HepG2 (cell line): ENCODE results near the gene TTC31. TPM values are rescaled to one million over a fixed set of nuclear protein-coding genes. Genes with fewer than 3 reads are reported as not detected.

Source experiments
- ARID2 ChIP-seq: sonication (generic); formaldehyde crosslinking; IDR thresholded peaks from 2 replicates; pipeline ENCODE4 v1.8.1; 2022; ENCODE audit warnings: mild to moderate bottlenecking, missing genetic modification reagents, borderline replicate concordance
- ARNTL ChIP-seq: sonication (generic); formaldehyde crosslinking; IDR thresholded peaks from 2 replicates; pipeline ENCODE4 v1.4.0; 2020; ENCODE audit warnings: mild to moderate bottlenecking, missing genetic modification reagents
- CHD2 ChIP-seq: IDR thresholded peaks from 2 replicates; pipeline ENCODE4 v1.6.1; 2011; ENCODE audit warnings: low read depth, low read length, improper control_type of control experiment
- GFI1 ChIP-seq: sonication (generic); formaldehyde crosslinking; IDR thresholded peaks from 2 replicates; pipeline ENCODE4 v1.5.0; 2020; ENCODE audit warnings: missing genetic modification reagents, mild to moderate bottlenecking, borderline replicate concordance
- IRX3 ChIP-seq: sonication (generic); formaldehyde crosslinking; IDR thresholded peaks from 2 replicates; pipeline ENCODE4 v1.8.1; 2023; ENCODE audit warnings: mild to moderate bottlenecking, low read depth, missing genetic modification reagents, borderline replicate concordance
- KDM3A ChIP-seq: IDR thresholded peaks from 2 replicates; pipeline ENCODE4 v1.6.1; 2018; ENCODE audit warnings: low read depth, missing compliant biosample characterization
- NR2F1 ChIP-seq, 2 experiments: fragments of 450-650 bp in 1 of 2; formaldehyde crosslinking in 1 of 2; IDR thresholded peaks; 2 replicates each; pipeline versions ENCODE4 v1.5.0 to v1.6.1; 2016 to 2020; ENCODE audit warnings: mild to moderate bottlenecking in 1 of 2, missing compliant biosample characterization in 1 of 2, missing genetic modification reagents in 1 of 2, moderate library complexity in 1 of 2
- RARG ChIP-seq: sonication (generic); formaldehyde crosslinking; IDR thresholded peaks from 2 replicates; pipeline ENCODE4 v1.4.0; 2020; ENCODE audit warnings: low read depth, mild to moderate bottlenecking, missing genetic modification reagents
- SOX13 ChIP-seq, 3 experiments: fragments of 450-650 bp in 1 of 3; sonication (generic) in 1 of 3; formaldehyde crosslinking in 1 of 3; IDR thresholded peaks in 2 of 3; conservative IDR thresholded peaks in 1 of 3; 2 replicates each; pipeline versions ENCODE4 v1.5.0 to v1.6.1; 2016 to 2020; ENCODE audit warnings: antibody characterized with exemption in 1 of 3, mild to moderate bottlenecking in 1 of 3, missing compliant biosample characterization in 1 of 3, missing genetic modification reagents in 1 of 3, moderate library complexity in 1 of 3
- ZNF263 ChIP-seq: sonication (generic); formaldehyde crosslinking; IDR thresholded peaks from 2 replicates; pipeline ENCODE4 v1.4.0; 2020; ENCODE audit warnings: missing genetic modification reagents
- ZNF317 ChIP-seq: sonication (generic); formaldehyde crosslinking; IDR thresholded peaks from 2 replicates; pipeline ENCODE4 v1.5.0; 2020; ENCODE audit warnings: mild to moderate bottlenecking, missing genetic modification reagents
- ZNF607 ChIP-seq: sonication (generic); formaldehyde crosslinking; IDR thresholded peaks from 2 replicates; pipeline ENCODE4 v1.5.1; 2020; ENCODE audit warnings: missing genetic modification reagents, mild to moderate bottlenecking, borderline replicate concordance
- ZNF644 ChIP-seq: IDR thresholded peaks from 2 replicates; pipeline ENCODE4 v1.6.1; 2016; ENCODE audit warnings: low read depth
- ZNF709 ChIP-seq: sonication (generic); formaldehyde crosslinking; IDR thresholded peaks from 2 replicates; pipeline ENCODE4 v1.5.0; 2020; ENCODE audit warnings: mild to moderate bottlenecking, missing genetic modification reagents
- polyA plus RNA-seq, 8 experiments: library from polyadenylated mRNA; depleted of rRNA in 3 of 8; stranded (reverse) in 7 of 8; unstranded in 1 of 8; fragments of >200 nt; fragmentation: Illumina TruSeq in 4 of 8; extraction: Trizol in 4 of 8; gene quantifications; 2 replicates each; pipeline versions ENCODE4 v1.2.1 to v1.2.3, GENCODE V29; 2011 to 2016; ENCODE audit warnings: low read depth in 4 of 8, missing spikeins in 1 of 8, mixed read lengths in 1 of 8; ENCODE audit not compliant: insufficient read depth in 1 of 8
- total RNA-seq, 5 experiments: library from RNA; depleted of rRNA; stranded (reverse); fragments of >200 nt; fragmentation: Illumina TruSeq; extraction: Trizol; gene quantifications; 2 replicates each; pipeline ENCODE4 v1.2.3, GENCODE V29; 2016; ENCODE audit warnings: low read depth in 1 of 5
- TF ChIP-seq, protein P1 (sequence below): sonication (generic); formaldehyde crosslinking; IDR thresholded peaks from 2 replicates; pipeline ENCODE4 v1.5.0; 2020; ENCODE audit warnings: missing genetic modification reagents, mild to moderate bottlenecking, borderline replicate concordance
- TF ChIP-seq, protein P2 (sequence below): sonication (generic); formaldehyde crosslinking; IDR thresholded peaks from 2 replicates; pipeline ENCODE4 v1.5.0; 2020; ENCODE audit warnings: mild to moderate bottlenecking, missing genetic modification reagents, moderate library complexity
- TF ChIP-seq, protein P3 (sequence below): IDR thresholded peaks from 2 replicates; pipeline ENCODE4 v1.6.1; 2016; ENCODE audit warnings: low read depth
- TF ChIP-seq, protein P4 (sequence below): sonication (generic); formaldehyde crosslinking; IDR thresholded peaks from 2 replicates; pipeline ENCODE4 v1.4.0; 2020; ENCODE audit warnings: missing genetic modification reagents
- TF ChIP-seq, protein P5 (sequence below): sonication (generic); formaldehyde crosslinking; conservative IDR thresholded peaks from 2 replicates; pipeline ENCODE4 v1.4.0; 2020; ENCODE audit warnings: missing genetic modification reagents

Gene TTC31
- total and polyA plus RNA-seq, 2 of the 13 experiments (the other 11 are each of a cell fraction or from before 2014, with no cell fraction given), result 28.3 to 39.5 TPM

DNA sequence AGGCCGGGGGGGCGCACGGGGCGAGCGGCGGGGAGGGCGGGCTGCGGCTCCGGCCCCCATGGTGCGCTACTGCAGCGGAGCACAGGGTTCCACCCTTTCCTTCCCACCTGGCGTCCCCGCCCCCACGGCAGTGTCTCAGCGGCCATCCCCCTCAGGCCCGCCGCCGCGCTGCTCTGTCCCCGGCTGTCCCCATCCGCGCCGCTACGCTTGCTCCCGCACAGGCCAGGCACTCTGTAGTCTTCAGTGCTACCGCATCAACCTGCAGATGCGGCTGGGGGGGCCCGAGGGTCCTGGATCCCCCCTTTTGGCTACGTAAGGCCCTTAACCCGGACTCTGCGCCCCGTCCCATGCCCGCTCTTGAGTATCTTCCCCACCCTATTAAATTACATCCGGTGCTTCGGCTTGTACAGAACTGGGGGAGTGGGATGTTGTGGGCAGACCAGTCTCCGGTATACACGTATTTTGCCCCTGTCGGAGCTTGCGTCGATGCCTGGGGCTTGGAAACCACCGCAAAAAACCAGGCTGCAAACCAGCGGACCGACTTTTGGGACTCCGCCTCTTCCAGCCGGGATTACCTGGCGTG lies 25.2 kb upstream of the TTC31 start (continued):
- no peak; the same call in 1 of the 2 replicates for TF ChIP-seq SOX13 (IDR thresholded peaks at IDR 0.05)
- peak; percentile 16 to 95; a peak in 1 of 4 replicates for TF ChIP-seq SOX13 (CRISPR knock-in tag; conservative IDR thresholded peaks at IDR 0.05 in 1 of 2, IDR thresholded peaks at IDR 0.05 in 1 of 2)
- TF ChIP-seq, protein P1, sequence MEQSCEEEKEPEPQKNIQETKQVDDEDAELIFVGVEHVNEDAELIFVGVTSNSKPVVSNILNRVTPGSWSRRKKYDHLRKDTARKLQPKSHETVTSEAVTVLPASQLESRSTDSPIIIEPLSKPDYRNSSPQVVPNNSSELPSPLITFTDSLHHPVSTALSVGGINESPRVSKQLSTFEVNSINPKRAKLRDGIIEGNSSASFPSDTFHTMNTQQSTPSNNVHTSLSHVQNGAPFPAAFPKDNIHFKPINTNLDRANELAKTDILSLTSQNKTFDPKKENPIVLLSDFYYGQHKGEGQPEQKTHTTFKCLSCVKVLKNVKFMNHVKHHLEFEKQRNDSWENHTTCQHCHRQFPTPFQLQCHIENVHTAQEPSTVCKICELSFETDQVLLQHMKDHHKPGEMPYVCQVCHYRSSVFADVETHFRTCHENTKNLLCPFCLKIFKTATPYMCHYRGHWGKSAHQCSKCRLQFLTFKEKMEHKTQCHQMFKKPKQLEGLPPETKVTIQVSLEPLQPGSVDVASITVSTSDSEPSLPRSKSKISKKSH (CRISPR knock-in tag), result peak; percentile 16; the same call in 1 of the 2 replicates
- TF ChIP-seq IRX3 (CRISPR knock-in tag), result peak; percentile 91; the same call in 1 of the 2 replicates
- TF ChIP-seq ARNTL (CRISPR knock-in tag), result no peak; the same call in 1 of the 2 replicates
- TF ChIP-seq ZNF607 (CRISPR knock-in tag), result no peak
- TF ChIP-seq KDM3A (CRISPR knock-in tag), result no peak
- TF ChIP-seq, protein P2, sequence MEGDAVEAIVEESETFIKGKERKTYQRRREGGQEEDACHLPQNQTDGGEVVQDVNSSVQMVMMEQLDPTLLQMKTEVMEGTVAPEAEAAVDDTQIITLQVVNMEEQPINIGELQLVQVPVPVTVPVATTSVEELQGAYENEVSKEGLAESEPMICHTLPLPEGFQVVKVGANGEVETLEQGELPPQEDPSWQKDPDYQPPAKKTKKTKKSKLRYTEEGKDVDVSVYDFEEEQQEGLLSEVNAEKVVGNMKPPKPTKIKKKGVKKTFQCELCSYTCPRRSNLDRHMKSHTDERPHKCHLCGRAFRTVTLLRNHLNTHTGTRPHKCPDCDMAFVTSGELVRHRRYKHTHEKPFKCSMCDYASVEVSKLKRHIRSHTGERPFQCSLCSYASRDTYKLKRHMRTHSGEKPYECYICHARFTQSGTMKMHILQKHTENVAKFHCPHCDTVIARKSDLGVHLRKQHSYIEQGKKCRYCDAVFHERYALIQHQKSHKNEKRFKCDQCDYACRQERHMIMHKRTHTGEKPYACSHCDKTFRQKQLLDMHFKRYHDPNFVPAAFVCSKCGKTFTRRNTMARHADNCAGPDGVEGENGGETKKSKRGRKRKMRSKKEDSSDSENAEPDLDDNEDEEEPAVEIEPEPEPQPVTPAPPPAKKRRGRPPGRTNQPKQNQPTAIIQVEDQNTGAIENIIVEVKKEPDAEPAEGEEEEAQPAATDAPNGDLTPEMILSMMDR (CRISPR knock-in tag), result no peak; the same call in 1 of the 2 replicates
- TF ChIP-seq ZNF263 (CRISPR knock-in tag), result peak; percentile 60; the same call in 1 of the 2 replicates
- TF ChIP-seq, protein P3, sequence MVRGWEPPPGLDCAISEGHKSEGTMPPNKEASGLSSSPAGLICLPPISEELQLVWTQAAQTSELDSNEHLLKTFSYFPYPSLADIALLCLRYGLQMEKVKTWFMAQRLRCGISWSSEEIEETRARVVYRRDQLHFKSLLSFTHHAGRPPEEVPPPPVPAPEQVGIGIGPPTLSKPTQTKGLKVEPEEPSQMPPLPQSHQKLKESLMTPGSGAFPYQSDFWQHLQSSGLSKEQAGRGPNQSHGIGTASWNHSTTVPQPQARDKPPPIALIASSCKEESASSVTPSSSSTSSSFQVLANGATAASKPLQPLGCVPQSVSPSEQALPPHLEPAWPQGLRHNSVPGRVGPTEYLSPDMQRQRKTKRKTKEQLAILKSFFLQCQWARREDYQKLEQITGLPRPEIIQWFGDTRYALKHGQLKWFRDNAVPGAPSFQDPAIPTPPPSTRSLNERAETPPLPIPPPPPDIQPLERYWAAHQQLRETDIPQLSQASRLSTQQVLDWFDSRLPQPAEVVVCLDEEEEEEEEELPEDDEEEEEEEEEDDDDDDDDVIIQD (CRISPR knock-in tag), result no peak
- no peak for TF ChIP-seq ZNF644 (CRISPR knock-in tag)
- TF ChIP-seq CHD2, result peak; percentile 53; the same call in 1 of the 2 replicates
- TF ChIP-seq ZNF317, result peak; percentile 38; the same call in 1 of the 2 replicates
- no peak for TF ChIP-seq GFI1 (CRISPR knock-in tag)
- peak; percentile 96 for TF ChIP-seq ZNF709 (CRISPR knock-in tag)
- TF ChIP-seq RARG (CRISPR knock-in tag), result 0 out of 2 replicates have a peak, but pooled peaks have one; percentile 53
- TF ChIP-seq ARID2 (CRISPR knock-in tag), result peak; percentile 92
- TF ChIP-seq, protein P4, sequence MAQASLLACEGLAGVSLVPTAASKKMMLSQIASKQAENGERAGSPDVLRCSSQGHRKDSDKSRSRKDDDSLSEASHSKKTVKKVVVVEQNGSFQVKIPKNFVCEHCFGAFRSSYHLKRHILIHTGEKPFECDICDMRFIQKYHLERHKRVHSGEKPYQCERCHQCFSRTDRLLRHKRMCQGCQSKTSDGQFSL, result peak; percentile 81
- 0 out of 4 replicates have a peak, but pooled peaks of 1 of the 2 experiments have one; percentile 1 for TF ChIP-seq NR2F1 (CRISPR knock-in tag; IDR thresholded peaks at IDR 0.05)
- TF ChIP-seq, protein P5, sequence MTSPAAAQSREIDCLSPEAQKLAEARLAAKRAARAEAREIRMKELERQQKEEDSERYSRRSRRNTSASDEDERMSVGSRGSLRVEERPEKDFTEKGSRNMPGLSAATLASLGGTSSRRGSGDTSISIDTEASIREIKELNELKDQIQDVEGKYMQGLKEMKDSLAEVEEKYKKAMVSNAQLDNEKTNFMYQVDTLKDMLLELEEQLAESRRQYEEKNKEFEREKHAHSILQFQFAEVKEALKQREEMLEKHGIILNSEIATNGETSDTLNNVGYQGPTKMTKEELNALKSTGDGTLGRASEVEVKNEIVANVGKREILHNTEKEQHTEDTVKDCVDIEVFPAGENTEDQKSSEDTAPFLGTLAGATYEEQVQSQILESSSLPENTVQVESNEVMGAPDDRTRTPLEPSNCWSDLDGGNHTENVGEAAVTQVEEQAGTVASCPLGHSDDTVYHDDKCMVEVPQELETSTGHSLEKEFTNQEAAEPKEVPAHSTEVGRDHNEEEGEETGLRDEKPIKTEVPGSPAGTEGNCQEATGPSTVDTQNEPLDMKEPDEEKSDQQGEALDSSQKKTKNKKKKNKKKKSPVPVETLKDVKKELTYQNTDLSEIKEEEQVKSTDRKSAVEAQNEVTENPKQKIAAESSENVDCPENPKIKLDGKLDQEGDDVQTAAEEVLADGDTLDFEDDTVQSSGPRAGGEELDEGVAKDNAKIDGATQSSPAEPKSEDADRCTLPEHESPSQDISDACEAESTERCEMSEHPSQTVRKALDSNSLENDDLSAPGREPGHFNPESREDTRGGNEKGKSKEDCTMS (CRISPR knock-in tag), result no peak
